NCI-H460 (cell line): ENCODE measurements around the gene CCNF. TPM values are rescaled to one million over a fixed set of nuclear protein-coding genes. Genes with fewer than 3 reads are reported as not detected.

ENCODE experiments used
- DNase-seq: peaks from one replicate; pipeline ENCODE4 v3.0.0-alpha.2; 2016; ENCODE audit warnings: low read depth; ENCODE audit errors: extremely low read depth
- small RNA-seq, 2 experiments: library from RNA; depleted of rRNA; stranded (forward); fragments of <200 nt; gene quantifications; one replicate each; pipeline ENCODE3, GENCODE V24; 2014
- total RNA-seq: library from RNA; depleted of rRNA; stranded (reverse); fragments of >200 nt; shearing (Covaris generic); gene quantifications from 2 replicates; pipeline ENCODE4 v1.2.3, GENCODE V29; 2014; rRNA removed

CCNF gene
- total RNA-seq, 1 experiment from 2014 or later, result 22.1 TPM

DNA sequence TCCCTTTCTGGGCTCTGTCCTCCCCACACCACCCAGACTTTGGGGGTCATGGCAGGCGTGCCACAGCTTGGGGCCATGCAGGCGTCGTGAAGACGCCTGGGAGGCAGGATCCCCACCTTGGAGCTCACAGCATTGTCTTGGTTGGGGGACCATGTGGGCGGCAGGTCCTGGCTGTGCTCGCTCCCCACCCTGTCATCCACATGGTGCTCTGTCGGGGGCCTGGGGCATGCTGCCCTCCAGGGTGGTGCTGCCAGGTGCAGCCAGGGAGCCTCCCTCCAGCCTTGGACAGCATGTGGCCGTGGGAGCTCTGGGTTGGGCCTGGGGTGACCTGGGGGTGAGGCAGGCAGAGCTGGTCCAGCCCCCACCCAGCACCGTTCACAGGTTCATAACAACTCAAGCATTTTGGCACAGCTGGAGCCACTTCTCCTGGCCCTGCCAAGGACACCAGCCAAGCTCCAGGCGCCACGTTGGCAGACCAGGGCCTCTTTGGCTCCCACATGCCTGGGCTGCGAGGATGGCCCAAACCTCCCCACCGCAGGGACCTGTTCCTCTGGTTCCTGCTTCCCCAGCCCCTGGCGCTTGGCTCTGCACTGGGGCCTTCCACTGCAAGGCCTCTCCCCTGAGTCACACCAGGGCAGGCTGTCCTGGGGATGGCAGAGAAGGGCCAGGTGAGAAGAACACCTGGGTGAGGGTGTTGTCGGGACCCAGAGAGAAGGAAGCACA lies 69.4 kb downstream of the CCNF start:
- no peak for DNase-seq

DNA sequence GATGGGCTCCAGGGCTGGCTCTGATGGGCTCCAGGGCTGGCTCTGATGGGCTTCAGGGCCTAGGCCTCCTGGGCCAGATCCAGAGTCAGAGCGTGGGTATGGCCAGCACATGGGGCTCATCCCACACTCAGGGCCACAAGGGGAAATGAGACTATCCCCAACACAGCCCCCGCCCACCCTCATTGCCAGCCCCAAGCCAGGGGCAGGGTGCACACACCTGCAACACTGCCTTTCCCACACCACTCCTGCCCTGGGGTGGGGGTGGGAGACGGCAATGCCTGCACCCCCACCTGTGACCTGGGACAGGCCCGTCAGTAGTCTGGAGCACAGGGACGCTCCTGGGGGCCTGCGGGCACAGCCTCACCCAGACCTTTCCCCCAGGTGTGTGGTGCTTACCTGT lies 70.2 kb downstream of the CCNF start:
- no peak for DNase-seq

DNA sequence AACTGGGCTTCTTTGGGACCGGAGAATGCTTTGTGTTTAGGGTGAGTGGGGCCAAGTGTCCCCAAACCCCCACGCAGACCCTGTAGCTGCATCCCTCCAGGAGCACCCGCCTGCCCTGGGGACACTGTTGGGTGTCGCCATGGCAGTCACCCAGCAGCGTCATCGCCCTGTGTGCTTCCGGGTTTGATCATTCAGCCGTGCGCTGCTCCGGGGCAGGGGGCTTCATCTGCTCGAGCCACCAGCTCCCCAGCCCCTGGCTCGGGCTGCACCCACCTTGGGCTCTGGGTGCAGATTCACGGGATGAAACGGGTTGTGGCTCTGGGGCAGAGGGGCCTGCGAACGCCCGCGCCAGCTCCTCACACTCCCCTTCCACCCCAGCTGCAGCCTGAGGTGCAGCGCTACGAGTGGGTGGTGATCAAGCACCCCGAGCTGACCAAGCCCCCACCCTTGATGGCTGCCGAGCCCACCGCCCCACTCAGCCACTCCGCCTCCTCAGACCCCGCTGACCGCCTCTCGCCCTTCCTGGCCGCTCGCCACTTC lies 70.7 kb downstream of the CCNF start:
- DNase-seq, result no peak

GRCh38 chr16:2500430-2500917 lies 71.2 kb downstream of the CCNF start:
- no peak for DNase-seq

- peak; percentile 68 for DNase-seq
Observed at GRCh38 chr16:2500918-2501750, 71.9 kb downstream of the CCNF start.

- no peak for DNase-seq
Observed at GRCh38 chr16:2501946-2502895, 73.0 kb downstream of the CCNF start.

GRCh38 chr16:2505695-2506094 lies 76.4 kb downstream of the CCNF start:
- no peak for DNase-seq

- no peak for DNase-seq
Observed at GRCh38 chr16:2507052-2507659, 77.9 kb downstream of the CCNF start.

DNA sequence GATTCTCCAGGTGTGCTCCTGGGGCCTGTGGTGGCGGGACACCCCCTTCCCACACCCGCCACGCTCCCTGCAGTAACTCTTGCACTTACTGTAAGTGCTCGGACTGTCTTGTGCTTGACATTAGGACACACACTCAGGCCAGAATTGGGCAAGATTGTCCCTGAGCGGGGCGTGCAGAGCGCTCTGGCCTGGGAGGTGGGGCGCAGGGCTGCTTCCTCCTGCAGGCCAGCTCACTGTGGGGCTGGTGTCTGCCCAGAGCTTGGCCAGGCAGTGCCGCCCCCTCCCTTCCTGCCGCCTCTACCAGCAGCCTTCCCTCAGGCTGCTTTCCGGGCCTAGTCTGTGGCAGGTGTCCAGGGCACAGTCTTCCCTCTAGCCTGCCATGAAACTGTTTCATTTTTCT lies 78.4 kb downstream of the CCNF start:
- DNase-seq, result no peak

Small RNA genes within 50 kb of the gene (small RNA-seq; reads per million reads assigned to genes)
- gene MIR6768, result 0 to 0.06 reads per million in 2 experiments

Other genes starting within 250 kb of the CCNF start
- 0.50 and 1.5 TPM in 2 replicates for gene CASKIN1, start 232.8 kb upstream of the CCNF start, total RNA-seq
- gene MLST8, start 224.0 kb upstream of the CCNF start, total RNA-seq, result 58.5 and 58.7 TPM in 2 replicates
- 2.1 and 2.9 TPM in 2 replicates for gene BRICD5, start 218.6 kb upstream of the CCNF start, total RNA-seq
- 8.6 and 11.9 TPM in 2 replicates for gene PGP, start 214.6 kb upstream of the CCNF start, total RNA-seq
- gene E4F1, start 205.9 kb upstream of the CCNF start, total RNA-seq, result 18.6 and 21.7 TPM in 2 replicates
- gene DNASE1L2, start 193.0 kb upstream of the CCNF start, total RNA-seq, result 0.84 and 1.6 TPM in 2 replicates
- 87.3 and 107 TPM in 2 replicates for gene ECI1, start 177.9 kb upstream of the CCNF start, total RNA-seq
- gene RNPS1, start 161.3 kb upstream of the CCNF start, total RNA-seq, result 142 and 147 TPM in 2 replicates
- gene ABCA3, start 88.7 kb upstream of the CCNF start, total RNA-seq, result 11.7 and 12.2 TPM in 2 replicates
- gene TEDC2, start 30.7 kb downstream of the CCNF start, total RNA-seq, result 12.5 and 14.2 TPM in 2 replicates
- gene NTN3, start 41.9 kb downstream of the CCNF start, total RNA-seq, result 0.07 and 0.14 TPM in 2 replicates
- gene TBC1D24, start 45.7 kb downstream of the CCNF start, total RNA-seq, result 9.4 and 10.2 TPM in 2 replicates
- 32.3 and 52.9 TPM in 2 replicates for gene ATP6V0C, start 84.5 kb downstream of the CCNF start, total RNA-seq
- 9.5 and 11.4 TPM in 2 replicates for gene AMDHD2, start 90.9 kb downstream of the CCNF start, total RNA-seq
- not detected in 2 replicates for gene CEMP1, start 102.0 kb downstream of the CCNF start, total RNA-seq
- 22.5 and 25.7 TPM in 2 replicates for gene PDPK1, start 108.6 kb downstream of the CCNF start, total RNA-seq